ENCODE results near the gene PLPP7.
"Not testable (repeated sequence)": the region's sequence is repeated elsewhere in the genome, so short reads cannot be mapped to it uniquely, and the experiment has no call there.

PLPP7 gene

DNA sequence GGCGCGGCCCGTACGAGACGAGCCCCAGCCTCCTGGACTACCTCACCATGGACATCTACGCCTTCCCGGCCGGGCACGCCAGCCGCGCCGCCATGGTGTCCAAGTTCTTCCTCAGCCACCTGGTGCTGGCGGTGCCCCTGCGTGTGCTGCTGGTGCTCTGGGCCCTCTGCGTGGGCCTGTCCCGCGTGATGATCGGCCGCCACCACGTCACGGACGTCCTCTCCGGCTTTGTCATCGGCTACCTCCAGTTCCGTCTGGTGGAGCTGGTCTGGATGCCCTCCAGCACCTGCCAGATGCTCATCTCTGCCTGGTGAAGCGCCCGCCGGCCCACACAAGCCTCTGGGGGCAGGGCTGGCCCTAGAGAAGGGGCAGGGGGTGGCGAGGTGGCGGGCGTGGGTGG, 18.5 kb downstream of the PLPP7 start:
- no peak for DNase-seq

DNA sequence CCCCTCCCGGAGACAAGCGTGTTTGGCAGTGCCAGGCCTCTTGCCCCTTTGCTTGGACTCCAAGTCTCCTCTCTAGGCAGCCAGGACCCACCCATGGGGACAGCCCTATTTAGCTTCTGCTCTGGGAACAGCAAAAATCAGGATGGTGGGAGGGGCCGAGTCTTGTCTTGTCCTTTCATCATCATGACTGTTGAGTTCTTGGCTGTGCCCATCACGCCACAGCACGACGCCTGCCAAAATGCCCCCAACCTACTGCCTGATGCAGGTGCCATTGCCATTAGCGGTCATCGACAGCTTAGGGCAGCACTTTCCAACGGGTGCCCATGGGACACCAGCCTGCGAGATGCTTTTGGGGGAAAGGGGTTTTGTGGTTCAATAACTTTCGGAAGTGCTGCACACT, 18.9 kb downstream of the PLPP7 start:
- DNase-seq = no peak

DNA sequence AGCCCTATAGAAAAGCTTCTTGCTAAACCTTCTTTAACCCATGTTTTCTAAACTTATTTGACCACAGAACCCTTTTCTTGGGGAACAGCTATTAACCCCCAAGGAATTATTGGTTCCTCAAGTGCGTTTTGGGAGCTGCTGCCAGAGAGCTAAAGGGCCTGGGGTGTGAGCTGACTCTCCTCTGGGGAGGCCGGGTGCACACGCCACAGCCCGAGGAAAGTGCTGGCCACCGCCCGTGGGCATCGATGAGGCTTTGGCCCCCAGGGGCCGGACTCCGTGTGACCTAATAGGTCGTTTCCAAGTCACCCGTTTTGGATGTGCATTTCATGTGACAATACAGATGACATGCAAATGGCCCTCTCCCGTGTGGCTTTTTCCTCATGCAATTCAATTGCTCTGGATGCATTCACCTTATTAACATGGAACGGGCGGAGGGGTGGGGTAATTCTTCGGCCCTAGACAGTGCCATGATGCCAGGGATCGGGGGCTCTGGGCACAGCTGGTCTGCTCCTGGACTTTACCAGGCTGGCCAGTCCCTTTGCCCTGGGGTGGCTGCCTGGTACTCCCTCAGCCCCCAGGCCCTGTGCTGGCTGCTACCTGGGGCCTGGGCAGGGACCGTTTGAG, 19.5 kb downstream of the PLPP7 start:
- no peak for DNase-seq

DNA sequence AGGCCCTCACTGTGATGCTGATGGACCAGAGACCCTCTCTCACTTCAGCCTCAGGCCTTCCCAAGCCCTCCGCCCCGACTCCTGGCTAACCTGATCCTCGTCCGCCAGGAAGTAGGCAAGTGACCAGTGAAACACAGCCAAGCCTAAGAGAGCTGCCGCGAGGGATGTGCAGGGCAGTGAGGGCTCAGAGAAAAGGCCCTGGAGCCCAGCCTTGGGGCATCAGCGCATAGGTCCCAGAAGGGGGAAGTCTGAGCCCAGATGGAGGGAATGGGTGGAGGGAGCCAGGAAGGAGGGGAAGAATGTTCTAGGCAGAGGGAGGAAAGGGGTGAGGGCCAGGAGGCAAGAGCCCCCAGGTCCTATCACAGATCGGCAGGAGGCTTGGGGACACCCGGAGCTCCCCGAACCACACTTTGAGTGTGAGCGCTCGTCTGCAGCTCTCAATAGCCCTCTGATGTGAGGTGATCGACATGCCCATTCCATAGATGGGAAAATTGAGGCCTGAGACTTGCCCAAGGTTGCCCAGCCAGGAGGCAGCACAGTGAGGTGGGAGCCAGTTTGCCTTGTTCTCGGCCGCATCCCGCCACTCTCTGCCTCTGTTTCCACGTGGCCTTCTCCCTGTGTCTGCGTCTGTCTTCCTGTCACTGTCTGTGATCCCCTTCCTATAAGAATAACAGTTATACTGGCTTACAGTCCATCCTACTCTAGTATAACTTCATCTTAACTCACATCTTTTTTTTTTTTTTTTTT, 20.2 kb downstream of the PLPP7 start:
- no peak for DNase-seq

DNA sequence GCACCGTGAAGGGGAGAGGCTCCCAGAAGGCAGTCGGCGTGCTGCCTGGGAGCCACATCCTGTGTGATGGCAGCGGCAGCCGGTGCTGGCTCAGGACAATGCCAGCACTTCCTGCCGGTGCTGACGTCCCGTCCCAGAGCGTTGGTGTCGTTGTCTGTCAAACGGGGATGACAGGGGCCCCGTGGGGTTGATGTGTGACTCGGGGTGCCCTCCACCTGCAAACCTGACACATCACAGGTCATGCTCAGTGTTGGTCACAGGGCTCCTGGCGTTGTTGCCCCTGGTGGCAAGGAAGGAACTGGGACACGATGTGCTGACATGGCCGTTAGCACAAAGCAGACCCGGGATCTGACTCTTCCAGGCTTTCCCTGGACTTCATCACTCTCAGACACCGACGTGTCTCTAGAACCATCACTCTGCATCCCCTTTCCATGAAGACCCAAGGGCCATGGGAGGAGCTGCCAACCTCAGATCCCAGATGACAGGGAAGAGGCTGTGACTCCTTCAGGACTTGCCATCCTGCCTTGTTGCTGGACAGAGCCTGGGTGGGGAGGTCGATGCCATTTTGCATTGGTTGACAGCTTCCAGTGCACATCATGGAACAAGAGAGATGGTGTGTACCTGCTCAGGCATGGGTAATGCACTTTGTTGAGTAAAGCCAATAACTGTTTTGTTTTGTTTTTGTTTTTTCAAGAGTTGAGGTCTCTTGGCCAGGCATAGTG, 21.5 kb downstream of the PLPP7 start:
- DNase-seq = no peak

DNA sequence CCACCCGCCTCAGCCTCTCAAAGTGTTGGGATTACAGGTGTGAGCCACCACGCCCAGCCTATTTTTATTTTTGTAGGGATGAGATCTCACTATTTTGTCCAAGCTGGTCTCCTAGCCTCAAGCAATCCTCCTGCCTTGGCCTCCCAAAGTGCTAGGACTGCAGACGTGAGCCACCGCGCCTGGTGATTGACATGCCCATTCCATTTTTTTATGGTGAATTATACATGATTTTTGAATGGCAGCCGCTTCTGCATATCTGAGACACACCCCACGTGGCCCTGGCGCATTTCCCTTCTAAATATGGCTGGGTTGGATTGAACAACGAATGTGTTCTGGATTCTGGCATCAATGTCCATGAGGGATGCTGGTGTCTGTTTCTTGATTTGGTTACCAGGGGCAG, 22.7 kb downstream of the PLPP7 start:
- no peak for DNase-seq

DNA sequence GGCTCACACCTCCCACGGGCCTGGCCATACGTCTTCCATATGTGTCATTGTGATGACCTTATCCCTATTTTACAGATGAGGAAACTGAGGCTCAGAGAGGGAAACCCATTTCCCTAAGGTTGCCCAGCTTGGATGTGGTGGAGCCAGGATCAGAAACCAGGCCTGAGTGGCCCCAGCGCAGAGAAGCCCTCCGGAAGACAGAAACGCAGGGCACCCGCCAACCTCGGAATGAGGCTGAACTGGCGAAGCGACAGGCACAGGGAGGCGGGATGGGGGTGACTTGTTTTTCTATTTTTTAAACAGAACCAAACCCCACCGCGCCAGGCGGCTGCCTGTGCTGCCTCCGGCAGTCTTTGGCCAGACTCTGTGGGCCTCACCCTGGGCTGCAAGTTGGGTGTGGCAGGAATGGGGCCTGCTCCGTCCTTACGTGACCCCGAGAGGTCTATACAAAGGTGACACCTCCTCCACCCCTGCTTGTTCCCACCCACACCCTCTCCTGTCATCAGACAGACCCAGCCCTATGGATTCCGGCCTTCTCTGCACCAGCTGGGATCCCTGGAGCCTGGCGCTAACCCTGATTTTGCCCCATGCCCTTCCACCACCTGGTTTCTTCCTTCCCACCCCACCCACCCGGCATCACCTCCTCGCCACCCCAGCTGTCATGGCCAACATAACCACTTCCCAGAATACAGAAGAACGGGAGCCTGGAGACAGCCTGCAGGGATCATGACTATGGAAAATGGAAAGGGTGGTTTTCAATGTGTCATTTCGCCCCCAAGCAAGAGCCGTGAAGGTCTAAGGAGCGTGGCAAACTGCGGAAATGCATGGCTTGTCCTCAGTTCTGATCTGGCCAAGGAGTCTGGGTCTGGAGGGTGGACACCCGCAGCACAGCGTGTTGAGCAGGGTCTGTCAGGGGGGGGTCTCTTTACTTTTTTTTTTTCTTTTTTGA, 23.6 kb downstream of the PLPP7 start:
- peak; percentile 38 for DNase-seq

DNA sequence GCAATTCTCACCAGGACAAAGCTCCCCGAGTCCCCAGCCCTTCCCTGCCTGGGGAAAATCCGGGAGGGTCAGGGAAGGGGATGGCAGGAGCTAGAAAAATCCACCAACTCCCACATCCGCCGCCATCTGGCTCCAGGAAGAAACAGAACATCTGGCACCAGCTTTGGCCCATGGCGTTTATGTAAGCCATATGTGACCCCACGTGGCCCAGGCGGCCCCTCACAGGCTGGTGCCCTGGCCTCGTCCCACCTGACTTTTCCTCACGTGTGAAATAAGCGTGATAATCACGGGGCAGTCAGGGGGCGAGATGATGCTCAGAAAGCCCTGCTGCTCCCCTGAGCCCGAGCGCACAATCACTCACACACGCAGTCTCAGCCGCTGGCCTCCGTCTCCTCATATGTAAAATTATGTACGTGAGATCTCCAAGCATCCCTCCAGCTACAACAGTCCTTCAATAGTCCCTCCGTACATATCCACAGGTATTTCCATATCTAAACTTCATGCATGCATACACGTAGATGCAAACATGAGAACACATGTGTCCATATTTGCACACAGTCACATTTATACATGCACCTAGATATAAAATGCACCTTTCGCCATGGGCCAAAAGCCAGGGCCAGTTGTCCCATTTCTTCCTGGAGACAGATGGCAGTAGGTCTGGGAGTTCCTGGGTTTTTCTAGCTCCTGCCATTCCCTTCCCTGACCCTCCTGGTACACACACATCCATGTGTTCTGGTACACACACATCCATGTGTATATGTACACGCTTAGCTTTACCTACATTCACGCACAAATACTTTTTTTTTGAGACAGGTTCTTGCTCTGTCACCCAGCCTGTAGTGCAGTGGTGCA, 28.9 kb downstream of the PLPP7 start:
- no peak for DNase-seq

DNA sequence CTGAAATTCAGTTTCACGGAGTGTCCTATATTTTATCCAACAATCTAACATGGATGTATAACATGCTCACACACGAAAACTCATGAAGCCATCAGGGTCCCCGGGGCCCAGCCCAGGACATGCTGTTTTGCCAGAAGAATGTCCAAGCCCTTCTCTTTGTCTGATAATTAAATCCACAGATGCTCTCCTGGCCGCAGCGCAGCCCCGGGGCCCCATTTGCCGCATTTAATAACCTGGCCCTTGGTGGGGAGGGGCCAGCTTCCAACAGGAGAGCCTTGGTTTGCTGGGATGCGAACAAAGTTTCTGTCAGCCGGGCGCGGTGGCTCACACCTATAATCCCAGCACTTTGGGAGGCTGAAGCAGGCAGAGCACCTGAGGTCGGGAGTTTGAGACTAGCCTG, 30.0 kb downstream of the PLPP7 start:
- no peak for DNase-seq

DNA sequence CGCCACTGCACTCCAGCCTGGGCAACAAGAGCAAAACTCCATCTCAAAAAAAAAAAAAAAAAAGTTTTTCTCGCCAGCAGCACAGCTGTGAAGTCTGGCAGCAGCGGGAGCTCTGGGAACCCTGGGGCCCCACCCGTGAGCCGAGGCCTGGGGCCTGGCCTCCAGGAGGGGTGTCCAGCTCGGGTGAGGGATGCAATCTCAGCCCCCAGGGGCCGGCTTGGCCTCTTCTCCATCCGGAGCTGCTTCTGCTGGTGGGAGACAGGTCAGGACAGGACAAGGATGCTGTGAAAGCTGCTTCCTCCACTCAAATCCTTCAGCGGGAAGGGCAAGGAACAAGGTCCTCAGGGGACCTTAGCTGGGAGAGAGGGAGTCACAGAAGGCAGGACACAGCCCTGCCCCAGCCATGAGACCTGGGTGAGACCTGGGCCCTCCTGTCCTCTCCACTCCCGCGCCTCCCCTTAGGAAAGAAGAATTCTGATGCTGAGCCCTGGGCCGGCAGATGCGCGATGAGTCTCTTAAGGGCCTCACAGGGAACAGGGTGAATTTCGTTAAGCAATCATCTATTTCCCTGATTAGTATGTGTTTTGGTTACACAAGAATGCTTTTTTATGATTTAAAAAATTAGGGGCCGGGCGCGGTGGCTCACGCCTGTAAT, 30.6 kb downstream of the PLPP7 start:
- no peak for DNase-seq

DNA sequence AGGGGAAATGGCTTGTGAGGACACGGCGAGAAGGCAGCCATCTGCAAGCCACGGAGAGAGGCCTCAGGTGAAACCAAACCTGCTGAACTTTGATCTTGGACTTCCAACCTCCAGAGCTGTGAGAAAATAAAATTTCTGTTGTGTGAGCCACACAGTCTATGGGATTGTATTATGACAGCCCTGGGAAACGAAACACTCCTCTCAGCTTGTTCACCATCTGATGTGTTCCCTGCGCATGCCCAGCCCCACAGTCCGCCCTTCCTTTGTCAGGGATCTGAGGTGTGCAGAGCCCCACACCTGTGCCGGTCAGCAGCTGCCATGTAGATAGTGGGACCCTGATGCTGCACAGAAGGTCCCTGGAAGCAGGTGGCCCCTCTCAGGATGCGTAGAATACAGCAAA, 34.1 kb downstream of the PLPP7 start:
- no peak for DNase-seq

DNA sequence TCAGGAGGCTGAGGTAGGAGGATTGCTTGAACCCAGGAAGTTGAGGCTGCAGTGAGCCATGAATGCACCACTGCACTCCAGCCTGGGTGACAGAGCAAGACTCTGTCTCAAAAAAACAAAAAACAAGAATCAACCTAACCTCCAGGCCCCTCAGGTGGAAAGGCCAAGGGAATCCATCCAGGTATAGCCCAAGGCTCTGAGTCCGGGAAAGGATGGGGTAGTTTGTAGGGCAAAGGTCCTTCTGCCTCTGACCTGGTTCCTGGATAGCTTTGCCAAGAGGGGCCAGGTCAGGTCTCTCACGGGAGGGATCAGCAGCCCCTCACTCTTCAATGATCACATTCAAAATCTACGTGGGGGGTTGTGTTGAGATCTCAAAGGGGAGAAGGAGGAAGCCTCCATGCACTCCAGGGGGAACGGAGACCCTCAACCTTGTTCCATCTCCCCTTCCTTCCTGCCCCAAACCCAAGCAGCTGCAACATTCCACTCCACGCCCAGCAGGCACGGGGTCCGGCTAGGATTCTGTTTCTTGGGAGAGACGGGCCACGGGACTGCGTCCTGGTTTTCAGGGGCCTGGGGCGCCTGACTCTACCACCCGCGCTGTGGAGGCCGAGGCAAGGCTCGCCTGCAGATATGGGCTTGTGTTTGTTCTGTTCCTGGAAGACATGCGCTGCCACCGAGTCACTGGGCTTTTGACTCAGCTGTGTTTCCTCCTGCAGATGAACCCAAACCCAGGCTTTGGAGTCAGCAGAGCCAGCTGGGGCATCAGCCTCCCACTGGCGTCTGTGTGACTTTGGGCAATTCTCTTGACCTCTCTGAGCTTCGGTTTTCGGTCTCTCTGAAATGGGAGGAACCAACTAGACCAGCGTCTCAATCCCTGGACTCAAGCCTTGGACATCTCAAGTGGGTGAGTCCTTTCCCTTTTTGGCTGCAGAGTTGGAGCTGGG, 35.5 kb downstream of the PLPP7 start:
- no peak for DNase-seq

DNA sequence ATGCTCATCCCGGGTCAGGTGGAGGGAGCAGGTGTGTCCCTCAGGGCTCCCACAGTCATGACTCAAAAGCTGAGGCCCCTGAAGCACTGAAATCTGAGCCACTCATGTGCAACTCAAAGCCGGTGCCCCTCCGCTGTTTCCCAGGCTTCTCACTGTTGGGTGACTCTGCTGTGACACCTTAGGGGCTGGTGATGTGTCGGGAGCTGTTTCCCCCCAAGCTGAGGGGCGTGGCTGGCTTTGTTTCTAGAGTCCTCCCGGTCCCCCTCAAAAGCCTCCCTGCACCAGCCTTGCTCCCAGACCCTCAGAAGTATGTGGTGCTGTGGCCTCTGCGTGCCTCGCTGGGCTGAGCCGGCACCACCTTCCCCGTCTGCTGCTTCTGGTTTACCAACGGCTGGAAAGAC, 39.7 kb downstream of the PLPP7 start:
- DNase-seq = no peak

DNA sequence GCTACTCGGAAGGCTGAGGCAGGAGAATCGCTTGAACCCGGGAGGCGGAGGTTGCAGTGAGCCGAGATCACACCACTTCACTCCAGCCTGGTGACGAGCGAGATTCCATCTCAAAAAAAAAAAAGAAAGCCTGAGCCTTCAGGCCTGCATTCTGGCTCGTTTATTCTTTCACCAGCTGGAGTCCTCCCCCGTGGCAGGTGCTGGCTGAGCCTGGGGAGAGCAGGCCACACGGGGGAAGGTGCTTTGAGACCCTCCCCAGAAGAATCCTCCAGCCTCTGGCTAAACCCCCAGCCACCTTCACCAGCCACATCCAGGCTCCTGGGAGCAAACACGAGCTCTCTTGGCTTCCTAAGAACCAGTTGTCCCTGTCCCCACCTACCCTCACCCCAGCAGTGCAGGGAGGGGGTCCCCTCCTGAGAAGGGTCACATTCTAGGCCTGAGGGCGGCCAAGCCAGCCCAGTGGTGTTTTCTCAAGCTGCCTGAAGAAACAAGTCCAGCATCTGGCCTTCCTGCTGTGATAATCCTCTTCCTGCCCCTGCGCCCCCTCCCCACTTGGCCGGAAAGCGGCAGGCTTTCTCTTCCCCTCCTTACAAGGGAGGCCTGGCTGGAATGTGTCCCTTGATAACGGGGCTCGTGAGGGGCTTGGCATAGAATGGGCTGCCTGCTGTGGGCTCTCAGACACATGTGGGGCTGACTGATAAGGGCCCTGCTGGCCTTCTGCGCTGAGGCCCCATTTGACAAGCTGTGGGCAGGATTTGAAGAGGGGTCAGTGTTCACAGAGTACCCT, 41.5 kb downstream of the PLPP7 start:
- DNase-seq = peak; percentile 98

DNA sequence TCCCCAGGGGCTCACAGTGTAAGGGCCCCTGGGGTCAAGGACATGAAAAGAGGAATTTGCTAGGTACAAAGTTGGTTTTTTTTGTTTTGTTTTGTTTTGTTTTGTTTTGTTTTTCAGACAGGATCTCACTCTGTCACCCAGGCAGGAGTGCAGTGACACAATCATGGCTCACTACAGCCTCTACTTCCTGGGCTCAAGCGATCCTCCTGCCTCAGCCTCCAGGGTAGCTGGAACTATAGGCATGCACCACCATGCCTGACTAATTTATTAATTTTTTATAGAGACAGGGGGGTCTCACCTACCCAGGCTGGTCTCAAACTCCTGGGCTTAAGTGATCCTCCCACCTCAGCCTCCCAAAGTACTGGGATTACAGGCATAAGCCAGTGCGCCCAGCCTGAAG, 42.5 kb downstream of the PLPP7 start:
- DNase-seq = not testable (repeated sequence)

DNA sequence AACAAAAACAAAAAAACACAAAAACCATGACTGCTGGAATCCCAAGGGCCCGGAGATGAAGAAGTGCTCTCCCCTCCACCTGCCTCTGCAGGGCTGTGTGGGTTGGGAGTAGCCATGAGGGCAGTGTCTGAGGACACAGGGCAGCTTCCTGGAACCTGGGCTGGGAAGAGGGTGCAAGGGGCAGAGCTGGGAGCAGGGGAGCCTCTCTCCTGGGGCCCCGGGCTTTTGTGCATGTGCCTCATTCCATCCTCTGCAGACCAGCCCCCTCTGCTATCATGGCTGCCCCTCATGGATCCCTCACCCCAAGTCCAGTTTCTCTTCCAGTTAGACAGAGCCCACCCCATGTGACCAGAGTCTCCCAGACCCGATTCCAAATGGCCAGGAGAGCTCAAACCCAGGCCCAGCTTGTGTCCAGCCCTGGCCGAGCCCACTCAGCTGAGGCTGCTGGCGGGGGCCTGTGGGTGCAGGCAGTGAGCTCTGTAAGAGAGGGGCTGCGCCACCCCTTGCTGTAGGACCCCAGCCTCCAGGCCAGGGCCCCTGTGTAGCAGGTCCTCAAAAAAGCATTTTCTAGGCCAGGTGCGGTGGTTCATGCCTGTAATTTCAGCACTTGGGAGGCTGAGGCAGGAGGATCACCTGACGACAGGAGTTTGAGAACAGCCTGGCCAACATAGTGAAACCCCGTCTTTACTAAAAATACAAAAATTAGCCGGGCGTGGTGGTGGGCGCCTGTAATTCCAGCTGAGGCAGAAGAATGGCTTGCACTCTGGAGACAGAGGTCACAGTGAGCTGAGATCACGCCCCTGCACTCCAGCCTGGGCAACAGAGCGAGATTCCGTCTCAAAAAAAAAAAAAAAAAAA, 44.5 kb downstream of the PLPP7 start:
- no peak for DNase-seq

DNA sequence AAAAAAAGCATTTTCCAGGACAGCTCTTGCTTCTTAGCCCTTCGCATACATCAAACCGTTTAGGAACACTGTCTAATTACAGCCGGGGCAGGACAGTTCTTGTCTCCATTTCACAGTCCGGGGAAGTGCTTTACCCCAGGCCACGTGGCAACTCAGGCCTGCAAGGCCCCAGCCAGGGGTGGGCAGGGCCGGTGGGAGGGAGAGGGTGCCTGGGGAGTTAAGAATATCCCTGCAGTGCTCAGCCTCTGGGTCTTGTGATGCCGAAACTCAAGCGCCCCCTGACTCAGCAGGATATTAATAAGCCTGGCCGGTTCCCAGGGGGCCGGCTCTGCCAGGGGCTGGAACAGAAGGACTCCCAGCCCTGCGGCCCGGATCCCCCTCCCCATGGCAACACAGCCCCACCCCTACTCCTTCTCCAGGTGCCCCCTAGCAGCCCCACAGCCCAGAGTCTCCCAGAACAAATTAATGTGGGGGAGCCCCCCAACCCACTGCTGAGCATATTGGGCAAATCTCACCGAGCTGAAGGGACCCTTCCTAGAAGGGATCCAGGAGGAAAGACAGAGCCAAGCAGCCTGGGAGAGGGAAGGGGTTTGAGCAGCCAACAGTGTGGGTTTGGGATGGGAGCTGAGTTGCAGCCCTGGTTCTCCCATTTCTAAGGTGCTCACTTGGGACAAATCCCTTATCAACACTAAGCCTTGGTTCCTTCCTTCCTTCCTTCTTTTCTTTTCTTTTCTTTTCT, 45.3 kb downstream of the PLPP7 start:
- DNase-seq = peak; percentile 48

DNA sequence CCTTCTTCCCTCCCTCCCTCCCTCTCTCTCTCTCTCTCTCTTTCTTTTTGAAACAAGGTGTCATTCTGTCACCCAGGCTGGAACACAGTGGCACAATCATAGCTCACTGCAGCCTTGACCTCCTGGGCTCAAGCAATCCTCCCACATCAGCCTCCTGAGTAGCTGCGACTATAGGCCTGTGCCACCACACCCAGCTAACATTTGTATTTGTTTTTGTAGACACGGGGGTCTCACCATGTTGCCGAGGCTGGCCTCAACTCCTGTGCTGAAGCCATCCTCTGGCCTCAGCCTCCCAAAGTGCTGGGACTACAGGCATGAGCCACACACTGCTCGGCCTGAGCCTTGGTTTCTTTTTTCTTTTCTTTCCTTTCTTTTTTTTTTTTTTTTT, 45.8 kb downstream of the PLPP7 start:
- DNase-seq = no peak
